ENCODE measurements around the gene SIRT2.

The SIRT2 gene

DNA sequence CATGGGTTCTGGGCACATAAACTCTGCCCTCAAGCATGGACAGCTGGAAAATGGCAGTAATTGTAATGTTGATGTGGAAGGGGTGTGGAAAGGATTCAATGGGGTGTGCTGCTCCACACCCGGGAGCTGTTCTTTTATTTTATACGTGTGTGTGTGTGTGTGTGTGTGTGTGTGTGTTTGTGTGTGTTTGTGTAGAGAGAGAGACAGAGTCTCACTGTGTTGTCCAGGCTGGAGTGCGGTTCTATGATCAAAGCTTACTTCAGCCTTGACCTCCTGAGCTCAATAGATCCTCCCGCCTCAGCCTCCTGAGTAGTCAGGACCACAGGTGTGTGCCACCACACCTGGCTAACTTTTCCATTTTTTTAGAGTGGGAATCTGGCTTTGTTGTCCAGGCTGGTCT lies 34.1 kb upstream of the SIRT2 start:
- Histone ChIP-seq H3K4me3 (replicated peaks; ENCODE audit: insufficient read depth, low read length) (no peak overlapping the region), H3K27me3 (ENCODE audit: insufficient read depth, poor library complexity, severe bottlenecking) (no peaks in the 10 kb centered on the region), H3K27ac (replicated peaks) (no peak overlapping the region)
- TF ChIP-seq, protein P1, sequence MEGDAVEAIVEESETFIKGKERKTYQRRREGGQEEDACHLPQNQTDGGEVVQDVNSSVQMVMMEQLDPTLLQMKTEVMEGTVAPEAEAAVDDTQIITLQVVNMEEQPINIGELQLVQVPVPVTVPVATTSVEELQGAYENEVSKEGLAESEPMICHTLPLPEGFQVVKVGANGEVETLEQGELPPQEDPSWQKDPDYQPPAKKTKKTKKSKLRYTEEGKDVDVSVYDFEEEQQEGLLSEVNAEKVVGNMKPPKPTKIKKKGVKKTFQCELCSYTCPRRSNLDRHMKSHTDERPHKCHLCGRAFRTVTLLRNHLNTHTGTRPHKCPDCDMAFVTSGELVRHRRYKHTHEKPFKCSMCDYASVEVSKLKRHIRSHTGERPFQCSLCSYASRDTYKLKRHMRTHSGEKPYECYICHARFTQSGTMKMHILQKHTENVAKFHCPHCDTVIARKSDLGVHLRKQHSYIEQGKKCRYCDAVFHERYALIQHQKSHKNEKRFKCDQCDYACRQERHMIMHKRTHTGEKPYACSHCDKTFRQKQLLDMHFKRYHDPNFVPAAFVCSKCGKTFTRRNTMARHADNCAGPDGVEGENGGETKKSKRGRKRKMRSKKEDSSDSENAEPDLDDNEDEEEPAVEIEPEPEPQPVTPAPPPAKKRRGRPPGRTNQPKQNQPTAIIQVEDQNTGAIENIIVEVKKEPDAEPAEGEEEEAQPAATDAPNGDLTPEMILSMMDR (IDR thresholded peaks at IDR 0.05; ENCODE audit: insufficient read depth, low read length): no peak
- TF ChIP-seq SPI1 (IDR thresholded peaks at IDR 0.05; ENCODE audit: borderline replicate concordance, low read depth) (no peak), POLR2AphosphoS5 (IDR thresholded peaks at IDR 0.05; ENCODE audit: low read depth) (no peak), GABPA (IDR thresholded peaks at IDR 0.05; ENCODE audit: low read depth) (no peak)
- TF ChIP-seq, protein P2, sequence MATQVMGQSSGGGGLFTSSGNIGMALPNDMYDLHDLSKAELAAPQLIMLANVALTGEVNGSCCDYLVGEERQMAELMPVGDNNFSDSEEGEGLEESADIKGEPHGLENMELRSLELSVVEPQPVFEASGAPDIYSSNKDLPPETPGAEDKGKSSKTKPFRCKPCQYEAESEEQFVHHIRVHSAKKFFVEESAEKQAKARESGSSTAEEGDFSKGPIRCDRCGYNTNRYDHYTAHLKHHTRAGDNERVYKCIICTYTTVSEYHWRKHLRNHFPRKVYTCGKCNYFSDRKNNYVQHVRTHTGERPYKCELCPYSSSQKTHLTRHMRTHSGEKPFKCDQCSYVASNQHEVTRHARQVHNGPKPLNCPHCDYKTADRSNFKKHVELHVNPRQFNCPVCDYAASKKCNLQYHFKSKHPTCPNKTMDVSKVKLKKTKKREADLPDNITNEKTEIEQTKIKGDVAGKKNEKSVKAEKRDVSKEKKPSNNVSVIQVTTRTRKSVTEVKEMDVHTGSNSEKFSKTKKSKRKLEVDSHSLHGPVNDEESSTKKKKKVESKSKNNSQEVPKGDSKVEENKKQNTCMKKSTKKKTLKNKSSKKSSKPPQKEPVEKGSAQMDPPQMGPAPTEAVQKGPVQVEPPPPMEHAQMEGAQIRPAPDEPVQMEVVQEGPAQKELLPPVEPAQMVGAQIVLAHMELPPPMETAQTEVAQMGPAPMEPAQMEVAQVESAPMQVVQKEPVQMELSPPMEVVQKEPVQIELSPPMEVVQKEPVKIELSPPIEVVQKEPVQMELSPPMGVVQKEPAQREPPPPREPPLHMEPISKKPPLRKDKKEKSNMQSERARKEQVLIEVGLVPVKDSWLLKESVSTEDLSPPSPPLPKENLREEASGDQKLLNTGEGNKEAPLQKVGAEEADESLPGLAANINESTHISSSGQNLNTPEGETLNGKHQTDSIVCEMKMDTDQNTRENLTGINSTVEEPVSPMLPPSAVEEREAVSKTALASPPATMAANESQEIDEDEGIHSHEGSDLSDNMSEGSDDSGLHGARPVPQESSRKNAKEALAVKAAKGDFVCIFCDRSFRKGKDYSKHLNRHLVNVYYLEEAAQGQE (IDR thresholded peaks at IDR 0.05; ENCODE audit: insufficient replicate concordance, low read depth): no peak
- no peak for DNase-seq (ENCODE audit: low read depth in 1 of 2, low spot score in 1 of 2)

DNA sequence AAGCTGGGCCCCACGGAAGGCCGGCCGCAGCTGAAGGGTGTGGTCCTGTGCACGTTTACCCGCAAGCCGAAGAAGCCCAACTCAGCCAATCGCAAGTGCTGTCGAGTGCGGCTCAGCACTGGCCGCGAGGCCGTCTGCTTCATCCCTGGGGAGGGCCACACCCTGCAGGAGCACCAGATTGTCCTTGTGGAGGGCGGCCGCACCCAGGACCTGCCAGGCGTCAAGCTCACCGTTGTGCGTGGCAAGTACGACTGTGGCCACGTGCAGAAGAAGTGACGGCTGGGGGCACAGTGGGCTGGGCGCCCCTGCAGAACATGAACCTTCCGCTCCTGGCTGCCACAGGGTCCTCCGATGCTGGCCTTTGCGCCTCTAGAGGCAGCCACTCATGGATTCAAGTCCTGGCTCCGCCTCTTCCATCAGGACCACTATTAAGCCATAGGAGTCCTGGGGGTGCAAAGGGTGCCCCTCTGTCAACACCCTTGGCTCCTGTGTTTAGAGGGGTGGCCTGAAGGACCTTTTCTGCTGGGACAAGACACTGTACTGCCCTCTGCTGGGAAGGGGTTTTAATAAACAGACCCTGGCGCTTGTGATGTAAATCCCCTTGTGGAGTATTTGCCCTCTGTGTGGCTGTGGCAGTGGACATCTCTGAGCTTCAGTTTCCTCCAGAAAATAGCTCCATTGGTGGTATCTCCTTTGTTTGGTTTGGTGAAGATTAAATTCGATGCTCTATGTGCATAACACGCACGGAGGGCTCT lies 33.2 kb upstream of the SIRT2 start:
- H3K27me3 ChIP-seq (ENCODE audit: insufficient read depth, poor library complexity, severe bottlenecking): no peaks in the 10 kb centered on the region
- TF ChIP-seq POLR2AphosphoS5 (IDR thresholded peaks at IDR 0.05; ENCODE audit: low read depth): no peak
- TF ChIP-seq, protein P2 (IDR thresholded peaks at IDR 0.05; ENCODE audit: insufficient replicate concordance, low read depth): no peak
- TF ChIP-seq GABPA (IDR thresholded peaks at IDR 0.05; ENCODE audit: low read depth): no peak
- no peak for TF ChIP-seq SPI1 (IDR thresholded peaks at IDR 0.05; ENCODE audit: borderline replicate concordance, low read depth)
- TF ChIP-seq, protein P1 (IDR thresholded peaks at IDR 0.05; ENCODE audit: insufficient read depth, low read length): no peak
- H3K27ac ChIP-seq (replicated peaks): no peak overlapping the region
- peak in 1 of 2 experiments; percentile 45 for DNase-seq (ENCODE audit: low read depth in 1 of 2, low spot score in 1 of 2)
- no peak overlapping the region for H3K4me3 ChIP-seq (replicated peaks; ENCODE audit: insufficient read depth, low read length)

DNA sequence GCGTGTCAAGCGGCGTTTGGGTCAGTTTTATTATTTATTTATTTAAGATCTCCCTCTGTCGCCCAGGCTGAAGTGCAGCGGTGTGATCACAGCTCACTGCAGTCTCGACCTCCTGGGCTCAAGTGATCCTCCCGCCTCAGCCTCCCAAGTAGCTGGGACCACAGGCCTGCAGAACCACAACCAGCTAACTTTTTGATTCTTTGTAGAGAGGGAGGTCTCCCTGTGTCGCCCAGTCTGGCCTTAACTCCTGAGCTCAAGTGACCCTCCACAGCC lies 32.0 kb upstream of the SIRT2 start:
- H3K27ac ChIP-seq (replicated peaks): peak overlapping the region; percentile 95
- TF ChIP-seq POLR2AphosphoS5 (IDR thresholded peaks at IDR 0.05; ENCODE audit: low read depth): no peak
- TF ChIP-seq, protein P1 (IDR thresholded peaks at IDR 0.05; ENCODE audit: insufficient read depth, low read length): no peak

More for the DNA sequence above, 32.0 kb upstream of the SIRT2 start:
- Histone ChIP-seq H3K27me3 (ENCODE audit: insufficient read depth, poor library complexity, severe bottlenecking) (no peaks in the 10 kb centered on the region), H3K4me3 (replicated peaks; ENCODE audit: insufficient read depth, low read length) (peak overlapping the region; percentile 68)
- no peak for DNase-seq (ENCODE audit: low read depth in 1 of 2, low spot score in 1 of 2)

Data from HL-60 (cell line).